ENCODE measurements around the gene ATF5.
A peak's percentile ranks its signal among the peaks of the same experiment; 100 is the strongest.

GRCh38 chr19:49916839-49917733 lies 11.9 kb upstream of the ATF5 start:
- TF ChIP-seq NRF1 (IDR thresholded peaks at IDR 0.05; ENCODE audit: low read depth, low read length) (no peak), CREB1 (IDR thresholded peaks at IDR 0.05) (no peak; the same call in 1 of the 2 replicates), CTCF (IDR thresholded peaks at IDR 0.05; ENCODE audit: control extremely low read depth in 1 of 3, insufficient read depth in 1 of 3, low read depth in 1 of 3, low read length in 3 of 3) (peak; percentile 50 to 72 (median 60)), YY1 (IDR thresholded peaks at IDR 0.05; ENCODE audit: low read depth, low read length) (no peak)

Measured in H1 (cell line).